GM21529 (cell line): Measurements from ENCODE around the gene GALNTL6.

ENCODE experiments used
- ATAC-seq: cut with Tn5 transposase; IDR thresholded peaks from one replicate; pipeline ENCODE4 v1.9.1; 2021; ENCODE audit not compliant: unreplicated experiment

GALNTL6 gene

GRCh38 chr4:172099376-172099775 lies 286.2 kb downstream of the GALNTL6 start:
- no peak for ATAC-seq

GRCh38 chr4:172103456-172103855 lies 290.3 kb downstream of the GALNTL6 start:
- ATAC-seq: no peak

DNA sequence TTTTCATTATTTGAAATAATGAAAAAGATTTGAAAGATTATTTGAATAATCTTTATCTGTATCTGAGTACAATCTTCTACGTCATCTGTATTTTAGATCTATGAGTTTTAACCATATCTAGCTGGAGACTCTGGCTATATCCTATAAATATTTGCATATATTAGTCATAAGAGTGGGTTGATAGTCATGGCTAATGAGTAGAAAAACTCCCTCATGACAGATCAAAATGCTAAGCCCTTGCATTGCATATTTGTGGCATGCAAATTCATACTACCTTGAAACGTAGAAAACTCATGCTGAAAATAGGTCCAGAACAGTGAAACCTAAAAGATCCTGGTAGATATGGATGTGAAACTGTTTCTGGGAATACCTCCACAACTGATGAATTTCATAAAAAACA lies 291.3 kb downstream of the GALNTL6 start:
- ATAC-seq: no peak

- ATAC-seq: no peak
Observed at GRCh38 chr4:172105918-172106317, 292.7 kb downstream of the GALNTL6 start.

DNA sequence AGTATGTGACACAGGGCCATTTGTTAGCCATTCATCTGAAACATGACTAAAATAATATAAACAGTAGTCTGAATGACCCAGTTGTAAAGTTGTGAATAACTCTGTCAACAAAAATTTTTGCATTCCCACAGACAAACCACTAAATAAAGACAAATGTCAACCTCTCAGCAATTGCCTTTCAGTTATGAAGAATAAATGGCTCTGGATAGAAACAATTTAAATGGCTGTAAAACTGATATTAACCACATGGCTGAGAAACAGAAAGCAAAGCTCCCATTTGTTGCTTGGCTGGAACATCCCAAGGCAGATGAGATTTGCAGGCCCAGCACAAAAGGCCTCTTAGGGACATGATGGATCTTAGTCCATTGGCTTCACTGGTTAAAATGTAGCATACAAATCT lies 296.3 kb downstream of the GALNTL6 start:
- ATAC-seq: no peak

DNA sequence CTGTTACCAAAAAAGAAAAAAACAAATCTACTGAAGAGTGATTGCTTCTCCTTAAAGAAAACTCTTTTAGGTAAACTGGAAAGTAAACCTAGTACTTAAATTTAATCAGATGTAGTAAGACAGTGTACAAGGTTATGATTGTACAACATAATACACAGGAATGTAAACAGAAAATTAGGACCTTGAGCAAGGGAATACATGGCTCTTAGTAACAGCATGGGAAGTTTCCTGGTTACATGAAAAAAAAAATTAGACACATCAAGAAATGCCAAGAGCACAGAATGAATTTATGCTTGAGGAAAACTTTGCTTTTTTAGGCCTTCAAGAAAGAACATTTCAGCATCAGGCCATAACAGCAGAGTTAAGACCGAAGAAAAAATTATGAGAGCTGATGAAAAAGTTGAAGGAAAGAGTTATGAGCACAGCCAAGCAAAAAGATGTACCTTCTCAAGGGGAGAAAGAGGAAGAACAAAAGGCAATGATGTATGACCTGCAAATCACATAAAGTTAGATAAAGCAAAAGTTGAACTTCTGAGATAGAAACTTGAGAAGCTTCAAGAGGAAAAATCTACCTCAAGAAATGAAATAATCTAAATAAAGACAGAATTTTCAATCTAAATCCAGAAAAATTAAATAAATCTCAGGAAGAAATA lies 311.6 kb downstream of the GALNTL6 start:
- ATAC-seq: no peak

GRCh38 chr4:172125443-172125842 lies 312.2 kb downstream of the GALNTL6 start:
- no peak for ATAC-seq

DNA sequence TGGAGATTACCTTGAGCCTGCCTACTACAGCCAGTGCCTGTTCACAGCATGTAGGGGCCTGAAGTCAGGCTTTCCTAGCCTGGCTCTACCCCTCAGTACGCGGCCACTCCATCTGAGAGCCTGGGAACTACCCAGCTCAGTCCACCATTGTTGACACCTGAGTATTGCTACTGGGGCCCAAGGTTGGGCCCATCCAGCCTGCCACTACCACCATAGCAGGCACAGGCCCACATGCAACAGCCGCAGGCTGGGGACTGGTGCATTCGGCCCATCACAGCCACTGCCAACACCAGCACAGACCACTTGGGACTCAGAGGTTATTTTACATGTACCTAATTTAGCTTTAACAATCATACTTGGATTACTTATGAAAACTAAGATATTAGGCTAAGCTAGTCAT lies 314.0 kb downstream of the GALNTL6 start:
- no peak for ATAC-seq

DNA sequence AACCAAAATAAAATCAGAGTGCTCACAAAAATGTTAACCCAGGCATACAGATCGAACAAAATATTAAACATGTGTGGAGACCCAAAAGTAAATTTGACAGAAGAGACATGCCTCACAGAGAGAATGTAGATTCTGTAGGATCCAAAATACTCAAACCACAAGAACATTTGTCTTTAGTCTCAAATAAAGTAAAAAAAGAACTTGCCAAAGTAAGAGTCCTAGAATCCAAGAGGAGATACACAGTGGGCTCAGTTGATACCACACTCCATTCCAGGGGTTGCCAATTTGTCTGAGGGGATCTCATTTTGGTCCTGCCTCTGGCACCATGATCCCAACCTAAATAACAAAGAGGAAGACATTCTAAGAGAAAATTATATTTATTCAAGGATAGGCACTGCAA lies 316.4 kb downstream of the GALNTL6 start:
- ATAC-seq: no peak

DNA sequence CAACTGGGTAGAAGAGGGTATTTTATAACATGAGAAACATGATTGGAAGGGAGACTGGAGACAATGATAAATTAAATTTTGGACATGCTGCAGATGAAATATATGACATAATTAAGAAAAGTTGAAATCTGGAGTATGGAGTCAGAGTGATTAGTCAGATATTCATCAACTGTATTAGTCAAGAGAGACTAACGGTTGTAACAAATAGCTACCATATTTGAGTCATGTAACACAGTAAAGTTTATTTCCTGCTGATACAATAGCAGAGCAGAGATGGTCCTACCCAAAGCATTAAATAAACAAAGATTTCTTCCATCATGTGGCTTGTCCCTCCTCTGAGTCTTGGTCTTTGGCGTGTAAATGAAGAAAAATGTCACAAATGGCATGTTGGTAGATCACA lies 321.3 kb downstream of the GALNTL6 start:
- ATAC-seq: no peak

DNA sequence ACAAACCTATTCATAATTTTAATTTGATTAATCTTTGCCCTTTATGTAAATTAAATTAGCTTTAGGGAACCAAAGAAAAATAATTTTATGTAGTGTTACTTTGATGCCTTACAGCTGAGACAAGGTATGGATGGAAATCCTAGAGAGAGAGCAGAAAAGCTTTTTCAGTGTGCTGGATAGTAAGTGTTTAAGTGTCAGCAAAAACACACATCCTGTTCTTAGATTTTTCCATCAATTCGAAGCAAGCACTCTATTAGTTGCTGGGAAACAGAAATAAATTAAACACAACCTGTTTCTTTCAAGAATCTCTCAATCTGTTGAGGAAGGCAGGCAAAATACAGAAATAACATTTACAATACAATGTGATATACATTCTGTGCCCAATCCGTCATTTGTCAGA lies 327.8 kb downstream of the GALNTL6 start:
- no peak for ATAC-seq

DNA sequence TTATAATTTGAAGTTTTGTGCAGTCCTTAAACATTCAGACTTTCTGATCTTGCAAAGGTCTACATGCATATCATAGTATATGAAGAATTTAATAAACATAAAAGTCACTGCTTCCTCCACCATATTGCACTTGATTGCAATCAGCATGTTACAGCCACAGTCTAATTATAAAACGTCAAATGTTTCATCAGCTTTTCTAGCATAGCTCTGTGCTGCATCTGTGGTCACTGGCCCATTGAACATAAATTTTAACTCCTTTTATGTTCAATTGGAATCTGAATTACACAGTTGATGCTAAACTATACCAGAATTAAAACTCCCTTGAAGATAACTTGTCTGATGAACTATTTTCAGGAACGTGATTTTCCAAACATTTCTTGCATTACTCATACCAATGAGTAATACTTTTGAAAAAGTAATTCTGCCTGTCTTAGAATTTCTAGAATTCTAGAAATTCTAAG lies 329.1 kb downstream of the GALNTL6 start:
- no peak for ATAC-seq

GRCh38 chr4:172143605-172144314 lies 330.6 kb downstream of the GALNTL6 start:
- no peak for ATAC-seq

DNA sequence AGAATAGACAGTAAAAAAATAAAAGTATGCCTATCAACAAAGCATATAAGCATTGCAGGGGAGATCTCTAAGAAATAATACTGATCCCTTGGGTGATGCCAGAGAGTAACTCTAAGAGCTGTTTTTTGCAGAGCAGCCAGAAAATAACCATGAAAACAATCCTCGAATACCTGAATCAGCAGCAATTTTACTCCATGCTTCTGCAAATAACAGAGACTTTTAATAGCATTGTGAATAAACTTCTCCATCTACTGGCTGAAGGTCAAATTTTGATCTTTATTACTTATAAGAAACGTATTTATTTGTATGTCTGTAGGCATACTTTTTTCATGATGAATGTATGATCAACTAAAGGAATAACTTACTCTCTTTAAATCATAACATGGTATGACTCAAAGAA lies 334.5 kb downstream of the GALNTL6 start:
- ATAC-seq: no peak

DNA sequence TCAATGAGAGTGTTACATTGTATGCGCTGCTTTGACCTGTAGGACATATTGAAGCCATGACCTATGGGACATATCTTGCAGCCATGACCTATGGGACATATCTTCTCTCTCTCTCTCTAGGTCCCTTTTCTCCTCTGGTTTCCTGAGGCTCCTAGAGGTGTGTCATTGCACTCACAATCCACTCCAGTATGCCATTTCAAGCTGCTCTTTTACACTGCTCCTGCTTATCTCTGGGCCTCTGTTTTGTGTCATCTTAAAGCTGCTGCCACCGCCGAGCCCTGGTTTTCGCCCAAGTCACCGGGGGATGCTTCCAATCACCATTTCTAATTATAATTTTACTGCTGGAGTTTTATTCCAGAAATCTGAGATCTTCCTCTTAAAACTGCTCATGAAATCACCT lies 336.1 kb downstream of the GALNTL6 start:
- no peak for ATAC-seq

DNA sequence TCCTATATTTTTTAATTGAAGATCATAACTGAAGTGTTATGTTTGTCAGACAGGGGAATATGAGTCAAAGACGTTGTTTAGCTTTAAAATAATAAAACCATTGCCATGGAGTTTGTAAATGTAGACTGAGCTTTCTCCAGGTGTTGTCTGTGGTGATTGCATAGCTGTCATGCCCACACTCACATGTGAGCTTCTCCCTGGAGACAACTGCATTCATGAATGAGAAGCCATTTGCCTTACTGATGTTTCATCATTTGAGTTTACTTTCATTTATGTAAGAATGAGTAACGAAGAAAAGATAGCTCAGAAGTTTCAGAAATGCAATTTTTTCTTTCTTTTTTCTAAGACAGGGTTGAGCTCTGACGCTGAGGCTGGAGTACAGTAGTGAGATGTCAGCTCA lies 339.1 kb downstream of the GALNTL6 start:
- no peak for ATAC-seq

DNA sequence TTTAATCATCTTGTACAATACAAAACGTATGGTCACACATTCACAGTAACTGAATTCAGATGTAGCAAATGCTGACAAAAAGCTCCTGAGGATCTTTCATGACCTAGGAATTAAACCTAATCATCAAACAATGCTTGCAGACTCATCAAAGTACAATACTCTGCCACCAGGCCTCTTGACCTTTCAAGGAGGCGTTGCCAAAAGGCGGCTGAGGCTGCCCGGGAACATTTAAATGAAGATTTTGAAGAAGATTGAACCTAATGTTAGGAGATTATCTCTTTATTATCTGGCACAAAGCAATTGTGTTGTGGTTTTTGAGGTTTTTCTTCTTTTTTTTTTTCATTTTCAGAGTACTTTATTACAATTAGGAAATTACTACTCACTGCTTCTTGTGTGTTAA lies 340.5 kb downstream of the GALNTL6 start:
- ATAC-seq: no peak

GRCh38 chr4:172155838-172156345 lies 342.7 kb downstream of the GALNTL6 start:
- no peak for ATAC-seq

- ATAC-seq: no peak
Observed at GRCh38 chr4:172157946-172158345, 344.7 kb downstream of the GALNTL6 start.

DNA sequence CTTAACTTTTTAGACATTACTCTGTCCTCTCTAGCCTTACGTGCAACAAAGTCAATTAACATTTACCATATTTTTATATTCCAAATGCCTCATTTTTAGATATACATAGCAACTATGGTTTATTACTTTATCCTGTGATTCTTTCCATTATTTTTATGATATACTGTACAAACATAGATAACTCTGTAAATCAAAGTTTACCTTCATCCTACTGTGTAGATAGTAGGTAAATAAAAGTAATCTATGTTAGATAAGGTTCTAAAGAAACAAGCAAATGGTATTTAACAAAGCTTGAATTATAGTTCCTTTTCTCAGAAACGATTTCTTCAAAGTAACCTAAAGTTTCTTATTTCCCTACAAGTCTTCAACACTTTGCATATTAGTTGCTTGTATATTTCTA lies 350.0 kb downstream of the GALNTL6 start:
- no peak for ATAC-seq

- ATAC-seq: no peak
Observed at GRCh38 chr4:172168888-172169287, 355.7 kb downstream of the GALNTL6 start.

DNA sequence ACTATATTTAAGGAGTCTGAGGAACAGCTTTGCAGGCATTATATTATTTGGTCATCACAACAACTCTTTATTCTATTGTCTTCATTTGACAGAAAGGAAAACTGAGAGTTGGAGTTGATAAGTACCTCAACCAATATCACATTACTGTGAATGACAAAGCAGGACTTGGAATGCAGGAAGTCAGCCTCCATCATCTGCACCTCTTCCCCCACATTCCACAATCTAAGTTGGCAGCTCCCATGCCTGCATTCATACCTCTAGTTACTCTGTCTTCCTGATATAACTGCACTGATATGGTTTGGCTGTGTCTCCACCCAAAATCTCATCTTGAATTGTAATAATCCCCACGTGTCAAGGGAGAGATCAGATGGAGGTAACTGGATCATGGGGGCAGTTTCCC lies 356.7 kb downstream of the GALNTL6 start:
- no peak for ATAC-seq

GRCh38 chr4:172173206-172173605 lies 360.0 kb downstream of the GALNTL6 start:
- no peak for ATAC-seq
